HG03342 (cell line): Measurements from ENCODE around the gene ENTR1.
"Not testable (repeated sequence)": the region's sequence is repeated elsewhere in the genome, so short reads cannot be mapped to it uniquely, and the experiment has no call there.

Source experiments
- ATAC-seq: cut with Tn5 transposase; IDR thresholded peaks from one replicate; pipeline ENCODE4 v1.9.1; 2021; ENCODE audit warnings: mild to moderate bottlenecking, moderate library complexity; ENCODE audit not compliant: unreplicated experiment

The ENTR1 gene

DNA sequence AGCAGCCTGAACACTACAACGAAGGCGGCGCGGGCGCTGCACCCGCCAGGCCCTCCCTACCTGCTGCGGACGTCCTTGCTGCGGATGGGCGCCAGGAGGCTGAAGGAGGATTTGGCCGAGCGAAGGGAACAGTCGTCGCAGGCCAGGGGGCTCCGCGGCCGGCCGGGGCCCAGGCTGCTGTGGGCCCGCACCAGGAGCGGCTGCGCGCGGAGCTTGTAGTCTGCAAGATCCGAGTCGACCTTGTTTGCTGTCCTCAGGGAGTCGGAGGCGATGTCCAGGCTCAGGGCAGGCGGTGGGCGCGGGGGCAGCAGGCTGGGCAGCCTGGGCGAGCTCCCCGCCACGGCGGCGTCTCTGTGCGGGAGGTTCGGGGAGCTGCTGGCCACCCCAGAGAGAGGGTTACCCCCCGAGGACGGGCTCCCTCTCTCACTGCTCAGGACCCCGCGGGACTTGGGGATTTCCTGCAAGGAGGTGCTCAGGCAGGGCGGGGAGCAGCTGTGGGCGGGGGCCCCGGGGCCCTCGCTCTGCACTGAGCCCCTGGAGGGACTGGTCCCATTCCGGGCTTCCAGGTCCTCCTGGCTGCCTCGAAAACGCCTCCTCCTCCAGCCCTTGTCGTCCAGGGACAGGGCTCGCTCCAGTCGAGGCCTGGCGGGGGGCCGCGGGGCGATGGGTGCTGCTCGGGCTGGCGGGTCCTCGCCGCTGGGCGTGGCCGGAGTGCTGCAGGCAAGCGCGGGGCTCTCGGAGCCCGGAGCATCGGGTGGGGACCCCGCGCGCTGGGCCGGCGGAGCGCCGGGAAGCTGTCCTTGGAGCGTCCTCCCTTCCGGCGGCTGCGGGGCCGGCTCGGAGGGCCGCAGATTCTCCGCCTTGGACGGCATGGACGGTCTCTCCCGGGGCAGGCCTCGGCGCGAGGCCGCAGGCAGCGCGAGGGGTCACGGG lies 28.4 kb upstream of the ENTR1 start:
- peak; percentile 39 for ATAC-seq

DNA sequence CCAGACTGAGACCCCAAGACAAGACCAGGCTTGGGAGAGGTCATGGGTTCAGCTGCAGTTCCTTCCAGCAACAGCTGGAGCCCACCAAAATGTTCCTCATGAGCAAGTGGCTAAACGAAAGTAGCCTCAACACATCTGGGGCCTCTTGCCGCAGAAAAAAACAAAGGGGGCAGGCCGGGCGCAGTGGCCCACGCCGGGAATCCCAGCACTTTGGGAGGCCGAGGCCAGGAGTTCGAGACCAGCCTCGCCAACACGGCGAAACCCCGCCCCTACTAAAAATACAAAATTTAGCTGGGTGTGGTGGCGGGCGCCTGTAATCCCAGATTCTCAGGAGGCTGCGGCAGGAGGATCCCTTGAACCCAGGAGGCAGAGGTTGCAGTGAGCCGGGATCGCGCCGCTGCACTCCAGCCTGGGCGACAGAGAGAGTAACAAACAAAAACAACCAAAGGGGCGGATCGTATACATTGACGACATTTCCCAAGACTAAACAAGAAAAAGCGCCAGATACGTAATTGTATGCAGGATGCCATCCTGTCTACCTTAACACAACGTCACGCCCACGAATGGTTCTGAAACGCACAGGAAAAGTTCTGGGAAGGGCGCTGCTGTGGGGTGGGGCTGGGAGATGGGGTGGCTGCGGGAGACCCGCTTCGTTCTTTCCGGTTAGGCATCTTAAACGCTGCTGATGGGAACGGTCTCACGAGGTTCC lies 27.6 kb upstream of the ENTR1 start:
- ATAC-seq, result no peak

DNA sequence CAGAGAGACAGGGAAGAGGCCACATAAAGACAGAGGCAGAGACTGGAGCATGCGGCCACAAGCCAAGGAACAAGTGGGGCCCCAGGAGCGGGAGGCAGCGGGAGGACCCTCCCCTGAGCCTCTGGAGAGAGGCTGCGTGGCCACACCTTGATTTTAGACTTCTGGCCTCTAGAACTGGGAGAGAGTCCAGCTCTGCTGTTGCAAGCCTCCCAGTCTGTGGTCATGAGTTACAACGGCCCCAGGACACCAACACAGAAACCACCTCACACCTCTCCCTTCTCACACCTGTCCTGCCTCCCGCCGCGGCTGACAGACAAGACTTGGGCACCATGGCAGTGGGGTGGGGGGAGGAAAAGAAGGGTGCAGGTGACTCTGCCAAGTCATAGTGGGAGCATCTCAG lies 27.0 kb upstream of the ENTR1 start:
- ATAC-seq, result no peak

DNA sequence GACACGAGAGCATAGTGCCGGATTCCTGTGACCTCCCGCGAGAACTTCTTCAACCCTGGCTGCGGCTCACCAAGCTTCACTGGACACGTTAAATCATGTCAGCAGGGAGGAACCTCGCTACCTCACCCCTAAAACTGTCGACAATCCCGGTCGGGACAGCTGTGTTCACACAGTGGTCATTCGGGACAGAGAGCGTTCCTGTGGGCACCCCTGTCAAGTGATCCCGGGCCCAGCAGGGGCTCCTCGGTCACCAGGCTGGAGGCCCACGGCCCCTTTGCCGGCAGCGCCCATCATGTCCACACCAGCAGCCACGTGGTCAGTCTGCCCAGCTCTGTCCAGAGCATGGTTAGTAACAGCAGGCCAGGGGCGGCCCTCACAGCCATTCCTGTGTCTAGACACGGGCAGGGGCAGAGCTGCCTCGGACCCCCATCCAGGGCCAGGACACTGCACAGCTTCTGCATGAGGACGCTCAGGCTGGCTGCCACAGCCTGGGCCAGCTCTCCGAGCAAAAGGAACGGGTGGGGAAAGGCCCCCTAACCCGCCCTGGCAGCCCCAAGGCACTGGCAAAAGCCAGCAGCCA lies 25.7 kb upstream of the ENTR1 start:
- no peak for ATAC-seq

DNA sequence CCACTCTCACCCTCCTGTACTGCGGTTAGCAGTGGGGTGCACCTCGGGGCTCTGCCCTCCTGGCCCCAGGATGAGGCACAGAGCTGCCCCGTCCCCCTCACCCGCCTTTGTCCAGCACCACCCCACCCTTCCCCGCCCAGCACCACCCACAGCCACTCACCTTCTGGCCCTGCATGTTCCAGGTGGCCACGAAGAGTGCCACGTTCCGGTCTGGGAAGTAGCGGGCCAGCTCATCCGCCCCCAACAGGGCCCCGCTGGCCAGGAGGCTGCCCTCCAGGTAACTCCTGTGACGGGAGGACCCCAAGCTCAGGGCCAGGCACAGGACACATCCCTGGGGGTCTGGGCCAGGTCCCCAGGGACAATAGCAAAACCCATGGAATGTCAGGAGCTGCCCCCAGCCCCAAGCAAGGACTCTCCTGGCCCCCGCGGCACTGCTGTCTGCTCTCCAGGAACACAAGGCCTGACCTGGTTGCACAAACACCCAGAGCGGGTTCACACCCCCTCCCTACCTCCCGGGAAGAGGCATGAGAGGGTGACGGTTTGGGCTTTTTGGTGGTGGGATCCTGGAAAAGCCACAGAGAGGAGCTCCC lies 24.3 kb upstream of the ENTR1 start:
- ATAC-seq, result no peak

DNA sequence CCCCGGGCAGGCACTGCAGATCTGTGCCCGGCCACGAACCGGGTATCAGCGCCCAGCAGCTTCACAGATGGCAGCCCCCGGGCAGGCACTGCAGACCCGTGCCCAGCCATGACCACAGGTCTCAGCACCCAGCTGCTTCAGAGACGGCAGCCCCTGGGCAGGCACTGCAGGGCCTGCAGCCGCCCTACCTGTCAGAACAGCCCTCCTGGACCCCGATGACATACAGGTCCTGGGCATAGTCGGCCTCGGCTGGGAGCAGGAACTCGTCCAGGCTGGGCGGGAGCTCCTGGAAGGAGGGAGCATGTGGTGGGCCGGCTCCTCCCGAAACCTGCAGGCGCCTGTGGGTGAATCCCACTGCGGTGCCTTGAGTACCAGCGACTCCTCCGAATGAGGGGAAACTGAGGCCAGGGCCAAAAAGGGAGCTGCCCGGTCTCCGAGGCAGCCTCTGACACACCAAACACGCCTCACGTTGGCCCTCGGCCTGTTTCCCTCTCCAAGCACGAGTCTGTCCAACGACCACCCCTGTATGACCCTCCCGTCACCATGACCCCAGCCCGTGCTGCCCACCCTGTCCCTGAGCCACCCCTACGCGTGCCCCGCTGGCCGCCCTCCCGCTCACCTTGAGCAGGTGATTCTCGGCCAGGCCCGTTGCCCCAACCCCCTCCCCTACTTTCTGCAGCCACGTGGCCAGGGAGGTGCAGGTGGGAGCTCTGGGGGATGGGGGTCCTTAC lies 23.6 kb upstream of the ENTR1 start:
- ATAC-seq, result no peak

DNA sequence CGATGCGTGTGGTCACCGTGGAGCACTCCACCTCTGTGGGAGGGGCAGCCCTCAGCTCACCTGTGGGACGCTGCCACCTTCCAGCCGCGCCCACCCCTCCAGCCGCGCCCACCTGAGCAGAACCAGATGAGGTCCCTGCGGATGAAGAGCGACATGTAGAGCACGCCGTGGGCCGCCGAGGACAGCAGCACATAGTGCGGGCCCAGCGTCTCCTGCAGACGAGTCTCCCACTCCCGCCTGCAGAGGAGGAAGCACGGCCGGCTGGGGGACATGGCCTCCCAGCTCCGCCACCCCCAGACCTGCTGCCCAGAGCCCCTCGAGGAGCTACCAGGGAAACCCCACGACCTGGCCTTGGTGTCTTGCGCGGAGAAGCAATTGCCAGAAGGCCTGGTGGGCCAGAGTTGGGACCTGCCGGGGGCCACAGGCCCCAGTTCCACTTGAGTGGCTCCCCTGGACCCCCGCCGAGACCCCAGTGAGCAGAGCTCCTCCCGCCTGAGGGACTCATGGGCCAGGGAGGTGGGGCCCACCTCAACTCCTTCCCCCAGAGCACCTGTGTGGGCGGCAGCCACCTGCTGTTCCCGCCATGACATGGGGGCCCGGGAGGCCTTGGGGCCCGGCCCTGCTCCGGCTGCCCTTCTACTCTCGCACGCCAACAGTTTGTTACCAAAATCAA lies 22.8 kb upstream of the ENTR1 start:
- no peak for ATAC-seq

DNA sequence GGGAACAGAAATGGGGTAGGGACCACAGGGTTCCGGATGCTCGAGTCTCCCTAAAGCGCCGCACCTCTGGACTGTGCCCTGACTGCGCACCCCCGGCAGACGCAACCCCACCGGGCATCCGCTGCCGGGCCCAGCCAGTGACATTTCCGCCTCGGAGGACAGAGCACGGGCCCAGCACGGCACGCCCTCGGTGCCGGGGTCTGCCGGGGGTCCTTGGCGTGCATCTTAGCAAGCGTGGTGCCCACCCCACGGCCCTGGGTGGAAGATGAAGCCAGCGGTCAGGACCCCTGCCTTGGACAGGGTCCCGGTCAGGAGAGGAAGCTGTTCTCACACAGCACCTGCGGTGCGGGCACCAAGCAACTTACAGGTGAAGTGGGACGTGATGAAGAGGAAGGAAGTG lies 22.2 kb upstream of the ENTR1 start:
- ATAC-seq, result no peak

DNA sequence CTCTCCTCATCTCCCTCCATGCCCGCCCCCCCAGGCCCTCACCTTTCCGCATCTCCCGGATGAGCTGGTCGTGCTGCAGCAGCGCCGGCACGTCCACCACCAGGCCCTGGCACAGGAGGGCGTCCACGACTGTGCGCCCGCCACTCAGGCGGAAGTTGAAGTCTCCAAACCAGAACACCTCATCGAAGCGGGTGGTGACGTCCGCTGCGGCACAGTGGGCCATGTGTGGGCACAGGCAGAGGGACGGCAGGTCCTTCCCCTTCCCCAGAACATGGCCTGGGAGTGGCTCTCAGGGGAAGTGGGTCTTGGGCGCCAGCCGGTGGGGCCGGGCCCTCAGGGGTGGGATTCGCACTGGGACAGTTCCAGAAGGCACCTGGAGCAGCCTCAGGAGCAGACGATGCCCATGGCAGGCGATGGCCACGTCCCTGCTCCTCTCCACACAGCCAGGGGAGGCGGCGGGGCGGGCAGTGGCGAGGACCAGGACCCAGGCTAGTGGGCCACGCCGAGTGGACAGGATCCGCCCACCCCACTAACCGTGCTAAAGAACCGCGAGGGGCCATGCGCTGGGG lies 21.5 kb upstream of the ENTR1 start:
- ATAC-seq, result no peak

DNA sequence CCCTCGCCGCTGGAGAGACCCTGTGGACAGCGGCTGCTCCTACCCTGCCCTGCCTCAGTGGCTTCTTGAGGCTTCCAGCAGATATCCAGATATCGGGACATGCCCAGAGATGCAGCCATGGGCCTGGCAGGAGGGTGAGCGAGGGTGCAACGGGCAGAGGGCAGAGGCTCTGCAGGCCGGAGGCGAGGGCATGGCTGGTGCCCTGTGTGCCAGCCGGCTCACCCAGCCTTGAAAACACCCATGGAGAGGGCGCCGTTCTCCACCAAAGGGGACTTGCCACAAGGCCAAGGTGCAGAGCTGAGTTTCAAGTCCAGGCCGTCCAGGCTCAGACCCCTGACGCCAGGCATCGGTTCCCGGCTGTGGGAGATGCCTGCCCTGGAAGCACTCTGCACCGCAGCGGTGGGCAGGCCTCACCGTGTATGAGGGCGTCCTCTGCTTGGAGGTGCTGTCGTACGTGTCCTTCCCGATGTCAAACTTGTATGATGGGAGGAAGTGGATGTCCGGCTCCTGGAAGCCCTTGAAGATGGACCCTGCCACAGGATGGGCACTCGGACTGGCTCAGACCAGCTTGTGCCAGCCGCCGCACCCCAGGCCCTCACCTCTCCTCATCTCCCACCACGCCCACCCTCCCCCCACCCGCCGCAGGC lies 20.3 kb upstream of the ENTR1 start:
- no peak for ATAC-seq

DNA sequence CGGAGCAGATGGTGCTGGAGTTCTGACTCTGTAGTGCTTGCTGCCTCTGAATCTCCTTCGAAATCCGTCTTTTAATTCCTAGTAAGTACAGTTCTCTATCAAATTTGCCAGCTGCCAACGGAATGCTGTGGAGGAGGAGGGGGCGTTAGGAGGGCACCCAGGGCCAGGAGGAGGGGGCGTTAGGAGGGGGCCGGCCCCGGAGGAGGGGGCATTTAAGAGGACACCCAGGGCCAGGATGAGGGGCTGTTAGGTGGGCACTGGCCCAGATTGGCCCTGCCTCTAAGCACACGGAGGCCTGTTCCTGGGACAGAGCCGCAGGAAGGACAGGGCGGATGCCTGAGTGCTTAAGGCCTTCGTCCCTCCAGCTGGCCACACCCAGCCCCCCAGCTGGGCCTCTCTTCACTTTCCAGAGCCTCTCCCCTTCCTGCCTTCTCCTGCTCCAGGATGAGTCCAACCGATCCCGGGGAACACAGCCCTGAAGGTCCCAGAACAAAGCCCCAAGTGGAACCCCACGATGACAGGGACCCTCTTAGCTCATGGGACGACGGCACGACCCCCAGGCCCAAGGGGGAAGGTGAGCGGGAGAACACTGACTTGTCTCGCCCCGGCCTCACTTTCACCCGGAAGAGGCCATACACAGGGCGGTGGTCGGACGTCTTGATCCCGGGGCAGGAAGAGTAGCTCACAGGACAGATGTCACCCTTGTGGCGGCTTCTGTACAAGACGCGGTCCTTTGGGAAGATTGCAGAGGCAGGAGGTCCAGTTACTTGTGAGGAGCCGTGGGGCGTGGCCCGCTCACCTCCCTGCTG lies 19.5 kb upstream of the ENTR1 start:
- ATAC-seq, result no peak

DNA sequence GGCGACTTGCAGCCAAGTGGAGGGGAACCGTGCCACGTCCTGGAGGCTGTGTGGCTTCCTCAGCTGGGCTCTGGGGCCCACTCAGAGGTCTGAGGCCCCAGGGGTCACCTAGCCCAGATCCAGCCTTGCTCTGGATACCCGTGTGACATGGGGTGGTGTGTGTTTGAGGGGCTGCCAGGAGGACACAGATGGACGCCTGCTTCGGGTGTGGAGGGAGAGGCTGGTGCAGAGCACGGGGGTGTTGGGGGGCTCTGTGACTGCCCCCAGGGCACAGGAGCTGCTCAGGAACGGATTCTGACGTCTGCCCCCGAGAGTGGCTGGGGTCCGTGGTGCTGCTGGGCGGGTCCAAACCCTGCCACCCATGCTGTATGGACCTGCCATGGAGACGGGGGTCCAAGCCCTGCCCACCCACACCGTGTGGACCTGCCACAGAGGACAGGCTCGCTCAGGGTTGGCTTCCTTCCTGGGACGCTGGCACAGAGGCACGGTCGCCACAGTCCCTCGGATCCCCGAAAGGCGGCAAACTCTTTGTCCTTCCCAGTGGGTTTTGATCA lies 18.7 kb upstream of the ENTR1 start:
- ATAC-seq, result no peak

DNA sequence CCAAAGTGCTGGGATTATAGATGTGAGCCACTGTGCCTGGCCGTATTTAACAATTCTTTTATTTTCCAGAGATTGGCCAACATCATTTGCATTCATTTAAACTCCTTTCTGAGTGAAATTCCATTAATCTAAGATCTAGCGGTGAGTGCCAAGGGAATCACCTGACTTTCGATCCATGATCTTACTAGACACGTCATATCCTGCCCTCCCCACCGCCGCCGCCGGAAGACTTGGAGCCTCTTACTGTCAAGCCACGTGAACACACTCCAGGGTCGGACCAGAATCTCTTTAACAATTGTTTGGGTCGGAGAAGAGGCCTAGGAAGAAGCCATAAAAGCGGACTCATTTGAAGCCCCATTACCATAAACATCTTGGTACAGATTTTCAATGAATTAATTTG lies 16.4 kb upstream of the ENTR1 start:
- no peak for ATAC-seq

DNA sequence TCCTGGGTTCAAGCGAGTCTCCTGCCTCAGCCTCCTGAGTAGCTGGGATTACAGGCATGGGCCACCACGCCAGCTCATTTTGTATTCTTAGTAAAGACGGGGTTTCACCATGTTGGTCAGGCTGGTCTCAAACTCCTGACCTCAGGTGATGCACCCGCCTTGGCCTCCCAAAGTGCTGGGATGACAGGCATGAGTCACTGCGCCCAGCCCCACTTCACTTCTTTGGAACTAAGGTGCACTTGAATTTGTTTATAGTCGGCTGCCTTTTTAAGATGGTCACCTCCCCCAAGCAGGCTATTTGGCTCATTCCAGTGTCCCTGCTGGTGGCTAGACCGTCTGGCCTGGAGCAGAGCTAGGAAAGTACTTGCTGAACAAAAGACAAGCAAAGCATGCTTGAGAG lies 15.0 kb upstream of the ENTR1 start:
- not testable (repeated sequence) for ATAC-seq

DNA sequence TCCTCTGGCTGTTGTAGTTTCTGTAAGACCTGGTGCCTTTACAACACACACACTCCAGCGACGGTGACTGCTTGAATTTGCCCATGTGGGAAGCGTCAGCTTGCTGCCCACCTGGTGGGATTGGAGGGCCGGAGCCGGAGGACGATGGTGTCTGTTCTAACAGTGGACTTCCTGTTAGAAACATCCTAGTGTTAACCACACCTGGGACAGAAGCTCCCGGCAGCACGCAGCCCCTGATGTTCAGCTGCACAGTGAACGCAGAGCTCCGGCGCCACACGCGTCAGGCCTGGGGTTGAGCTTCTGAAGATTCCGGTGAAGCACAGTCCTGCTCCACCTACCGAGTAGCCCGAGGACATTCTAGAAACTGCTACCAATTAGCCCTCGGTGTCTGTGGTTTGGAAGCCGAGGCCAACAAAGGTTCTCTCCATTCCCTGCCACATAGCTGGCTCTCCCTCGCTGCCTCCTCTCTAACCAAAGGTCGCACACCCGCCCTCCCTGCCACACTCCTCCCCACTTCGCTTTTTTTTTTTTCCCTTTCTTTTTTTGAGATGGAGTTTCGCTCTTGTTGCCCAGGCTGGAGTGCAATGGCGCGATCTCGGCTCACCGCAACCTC lies 14.4 kb upstream of the ENTR1 start:
- no peak for ATAC-seq

DNA sequence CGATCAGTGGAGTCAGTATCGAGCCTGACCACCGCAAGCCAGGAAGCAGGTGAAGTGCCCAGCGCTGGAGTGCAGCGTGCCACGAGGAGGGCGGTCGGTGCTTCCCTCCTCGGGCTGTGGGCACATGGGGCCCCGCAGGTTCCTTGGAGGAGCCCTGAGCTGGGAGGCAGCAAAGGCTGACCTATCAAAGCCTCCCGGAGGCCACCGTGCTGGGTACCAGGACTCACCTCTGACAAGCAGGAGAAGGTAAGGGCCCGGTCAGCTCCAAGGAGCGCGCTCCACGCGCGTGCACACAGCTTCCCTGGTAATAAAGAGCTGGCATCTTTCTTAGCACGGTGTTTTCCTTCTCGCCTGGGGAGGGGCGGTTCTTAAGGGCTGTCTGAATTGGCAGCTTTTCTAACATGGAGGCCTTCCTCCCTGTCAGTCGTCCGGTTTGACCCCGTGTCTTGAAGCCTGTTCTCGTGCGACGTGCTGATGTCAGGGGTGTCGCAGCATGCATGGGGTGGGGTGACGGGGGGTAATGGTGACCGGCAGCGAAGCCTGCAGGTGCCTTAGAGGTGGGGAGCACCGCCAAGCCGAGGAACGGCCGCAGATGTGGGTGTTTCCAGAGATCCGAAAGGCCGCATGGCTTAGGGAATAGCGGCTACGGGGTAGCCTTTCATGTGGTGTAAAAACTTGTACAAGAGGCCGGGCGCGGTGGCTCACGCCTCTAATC lies 13.2 kb upstream of the ENTR1 start:
- no peak for ATAC-seq

DNA sequence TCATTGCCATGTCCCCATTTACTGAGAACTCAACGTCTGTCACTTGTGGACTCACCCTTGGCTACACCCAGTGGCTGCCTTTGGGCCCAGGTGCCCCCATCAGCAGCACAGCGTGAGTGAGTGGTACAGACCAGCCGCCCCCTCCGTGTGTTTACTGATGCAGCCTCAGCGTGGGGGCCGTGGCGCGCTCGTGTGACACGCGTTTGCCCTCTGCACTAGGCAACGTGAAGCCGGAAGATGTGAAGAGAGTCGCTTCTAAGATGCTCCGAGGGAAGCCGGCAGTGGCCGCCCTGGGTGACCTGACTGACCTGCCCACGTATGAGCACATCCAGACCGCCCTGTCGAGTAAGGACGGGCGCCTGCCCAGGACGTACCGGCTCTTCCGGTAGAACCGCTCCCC lies 12.5 kb upstream of the ENTR1 start:
- no peak for ATAC-seq
